Heart right ventricle (tissue), 16 donors: ENCODE measurements around the gene SLC25A21. TPM values are rescaled to one million over a fixed set of nuclear protein-coding genes. Genes with fewer than 3 reads are reported as not detected.

Source experiments
- ATAC-seq, 8 donors: fragments of 200-7000 bp; cut with Tn5 transposase; one replicate each; pipeline ENCODE4 v1.9.1; 2020; ENCODE audit warnings: mild to moderate bottlenecking in 8 of 8, moderate library complexity in 8 of 8, moderate number of reproducible peaks in 1 of 8
- DNase-seq, 2 donors: peaks; one replicate each; pipeline ENCODE4 v3.0.0-alpha.2; 2020
- H3K27ac ChIP-seq, 10 donors: fragments of 200-600 bp; sonication (generic) in 2 of 10; one replicate each; pipeline versions ENCODE4 v1.5.0 to v1.8.0; 2020 to 2022; ENCODE audit warnings: mild to moderate bottlenecking in 3 of 10
- H3K27me3 ChIP-seq, 7 donors: fragments of 200-600 bp; one replicate each; pipeline ENCODE4 v1.8.0; 2021 to 2022; ENCODE audit warnings: mild to moderate bottlenecking in 2 of 7
- H3K36me3 ChIP-seq, 9 donors: fragments of 200-600 bp; sonication (generic) in 1 of 9; one replicate each; pipeline versions ENCODE4 v1.5.0 to v1.8.0; 2020 to 2022; ENCODE audit warnings: mild to moderate bottlenecking in 2 of 9
- H3K4me1 ChIP-seq, 9 donors: fragments of 200-600 bp; sonication (generic) in 1 of 9; one replicate each; pipeline versions ENCODE4 v1.5.0 to v1.8.0; 2020 to 2022; ENCODE audit warnings: mild to moderate bottlenecking in 4 of 9
- H3K4me3 ChIP-seq, 10 donors: fragments of 200-600 bp; sonication (generic) in 2 of 10; one replicate each; pipeline versions ENCODE4 v1.5.0 to v1.8.0; 2020 to 2022; ENCODE audit warnings: mild to moderate bottlenecking in 7 of 10, moderate library complexity in 2 of 10
- H3K9me3 ChIP-seq, 11 donors: fragments of 200-600 bp in 10 of 11; sonication (generic) in 2 of 11; one replicate each; pipeline versions ENCODE4 v1.5.0 to v1.8.0; 2013 to 2022; ENCODE audit warnings: mild to moderate bottlenecking in 2 of 11, control low read depth in 1 of 11, moderate library complexity in 1 of 11
- CTCF ChIP-seq, 9 donors: fragments of 200-600 bp; sonication (generic) in 2 of 9; IDR thresholded peaks; one replicate each; pipeline versions ENCODE4 v1.5.0 to v1.8.0; 2021 to 2022; ENCODE audit warnings: antibody characterized with exemption in 9 of 9, mild to moderate bottlenecking in 5 of 9, moderate library complexity in 1 of 9
- WGBS, 2 donors: extraction: QIAGEN DNeasy Blood & Tissue Kit; methylation state at CpG; one replicate each; pipeline ENCODE4 v1.1.7; 2013; ENCODE audit warnings: inconsistent platforms in 1 of 2; 5-methylcytosine and 5-hydroxymethylcytosine counted together
- intact Hi-C, 10 donors: fragments of 100-400 bp; cut with DNase I; formaldehyde crosslinking; loops; one replicate each; pipeline versions ENCODE4 v1.11.1 to v1.14.2; 2022
- polyA plus RNA-seq, 2 donors: library from polyadenylated mRNA; stranded (reverse); fragments of 200-250 nt; gene quantifications; one replicate each; pipeline ENCODE4 v1.2.3, GENCODE V29; 2013
- total RNA-seq, 10 donors: library from RNA; stranded (reverse); fragmentation: NEBNext Ultra II Directional in 3 of 10; extraction: Animal tissue kit (Norgen Biotek cat#: 25700) in 3 of 10; gene quantifications; one replicate each; pipeline versions ENCODE4 v1.2.1 to v1.2.4, GENCODE V29; 2021 to 2023
- donor health status: Arrhythmogenic right ventricular cardiomyopathy.
- donor health status: ischemic (EF 13 %, LVEDD 7.1; RV severe dilation, severe dysfunction).
- donor health status: healthy with polysubstance abuse.
- donor health status: DM: no; HTN: yes; CAD: no.
- donor health status: DM: no; HTN: no; CAD: no.
- donor health status: ischemic (EF 25% LVEDD 6.9; RV normal size, moderate dysfunction).
- donor health status: ischemic (EF 25% LVEDD 5.7; RV mildly dilated, moderate dysfunction).
- donor health status: healthy.
- donor health status: DM: yes; HTN: yes; CAD: no.
- donor health status: Ischemic cardiomyopathy.
- donor health status: ischemic (EF 35%, LVEDD 5.7; RV mildly dilated, moderate dysfunction).
- donor health status: nonischemic (EF 11% LVEDD 7.7; RV severe dilation, severe dysfunction).
- donor health status: DM: yes; HTN: yes; CAD: no.
- donor health status: PGD.
- donor health status: ischemic (EF 29% LVEDD 5.4; RV normal size, mild dysfunction).
- donor health status: nonischemic (EF 23%, LVEDD 6.1; RV moderate dilation, normal function).

The SLC25A21 gene
- total and polyA plus RNA-seq, 12 donors: 0.08 to 1.3 (median 0.34) TPM

- Histone ChIP-seq H3K36me3 (no peaks in the 10 kb centered on the region), H3K4me1 (peaks cover 0 to 28% (median 8%) of the 10 kb centered on the region in 9 donors), H3K4me3 (peak overlapping the region; percentile 50 to 81 (median 70)), H3K9me3 (no peaks in the 10 kb centered on the region), H3K27me3 (peaks cover 0 to 27% (median 0%) of the 10 kb centered on the region in 7 donors), H3K27ac (peak overlapping the region in 3 of 10 donors; percentile 80 to 84 (median 84))
- intact Hi-C loops: loop anchor here in 1 of 10 donors (1.0 kb wide), 1 partner anchor 24 kb away; the partner anchor contains the start of gene MIPOL1
- ATAC-seq: no peak
- no peak for DNase-seq
- TF ChIP-seq CTCF (IDR thresholded peaks at IDR 0.05): no peak
- 60 to 64% methylated on average over 5 of the region's 5 CpGs for WGBS, 2 donors
These were observed 669 bp upstream of the SLC25A21 start for GRCh38 chr14:37172936-37173614.

- Histone ChIP-seq H3K4me1 (peaks cover 0 to 28% (median 8%) of the 10 kb centered on the region in 9 donors), H3K27ac (peak overlapping the region in 9 of 10 donors; percentile 62 to 92 (median 84)), H3K4me3 (peak overlapping the region; percentile 50 to 81 (median 70)), H3K36me3 (no peaks in the 10 kb centered on the region), H3K9me3 (no peaks in the 10 kb centered on the region), H3K27me3 (peaks cover 0 to 27% (median 0%) of the 10 kb centered on the region in 7 donors)
- intact Hi-C loops: loop anchor here in 1 of 10 donors (1.0 kb wide), 1 partner anchor 26 kb away; the partner anchor contains the start of gene MIPOL1
- 3 to 7% methylated on average over 6 of the region's 6 CpGs for WGBS, 2 donors
- peak in 2 of 8 donors; percentile 10 to 27 for ATAC-seq
- no peak for TF ChIP-seq CTCF (IDR thresholded peaks at IDR 0.05)
- no peak for DNase-seq
These were observed 755 bp downstream of the SLC25A21 start for GRCh38 chr14:37171678-37172023.

- Histone ChIP-seq H3K36me3 (no peaks in the 10 kb centered on the region), H3K27me3 (peaks cover 0 to 27% (median 0%) of the 10 kb centered on the region in 7 donors), H3K4me3 (no peak overlapping the region), H3K27ac (no peak overlapping the region), H3K9me3 (no peaks in the 10 kb centered on the region), H3K4me1 (peaks cover 0 to 28% (median 8%) of the 10 kb centered on the region in 9 donors)
- intact Hi-C loops: no loop called here
- no peak for DNase-seq
- no peak for TF ChIP-seq CTCF (IDR thresholded peaks at IDR 0.05)
- 79 to 80% methylated on average over 8 to 10 of the region's 10 CpGs for WGBS, 2 donors
- ATAC-seq: no peak
These were observed 1.4 kb downstream of the SLC25A21 start for GRCh38 chr14:37170993-37171392.

- peaks cover 0 to 28% (median 8%) of the 10 kb centered on the region in 9 donors for H3K4me1 ChIP-seq
- H3K27ac ChIP-seq: no peak overlapping the region
- no peak for TF ChIP-seq CTCF (IDR thresholded peaks at IDR 0.05)
- H3K36me3 ChIP-seq: no peaks in the 10 kb centered on the region
- 90 to 91% methylated on average over 8 of the region's 8 CpGs for WGBS, 2 donors
- H3K9me3 ChIP-seq: no peaks in the 10 kb centered on the region
- peaks cover 0 to 27% (median 0%) of the 10 kb centered on the region in 7 donors for H3K27me3 ChIP-seq
- no peak for DNase-seq
- no peak for ATAC-seq
- intact Hi-C loops: no loop called here
- no peak overlapping the region for H3K4me3 ChIP-seq
These were observed 2.2 kb downstream of the SLC25A21 start for GRCh38 chr14:37170237-37170636.
